HEK293 (cell line): ENCODE data around the gene IL11RA.
A peak's percentile ranks its signal among the peaks of the same experiment; 100 is the strongest.

Experiments
- ATF2 ChIP-seq: fragments of 450-650 bp; formaldehyde crosslinking; IDR thresholded peaks from 2 replicates; pipeline ENCODE4 v1.5.1; 2016; ENCODE audit warnings: missing biosample characterization, missing genetic modification characterization, low read depth
- GLI4 ChIP-seq: fragments of 450-650 bp; formaldehyde crosslinking; IDR thresholded peaks from 2 replicates; pipeline ENCODE4 v1.5.1; 2016; ENCODE audit warnings: missing biosample characterization, missing genetic modification characterization
- HOXA7 ChIP-seq: sonication (generic); formaldehyde crosslinking; IDR thresholded peaks from 2 replicates; pipeline ENCODE4 v1.8.1; 2022; ENCODE audit warnings: missing genetic modification reagents, borderline replicate concordance
- KLF10 ChIP-seq: fragments of 450-650 bp; IDR thresholded peaks from 2 replicates; pipeline ENCODE4 v1.5.1; 2018; ENCODE audit warnings: missing biosample characterization, mild to moderate bottlenecking, missing genetic modification characterization
- KLF7 ChIP-seq: fragments of 450-650 bp; formaldehyde crosslinking; IDR thresholded peaks from 2 replicates; pipeline ENCODE4 v1.5.1; 2016; ENCODE audit warnings: missing biosample characterization, missing genetic modification characterization, borderline replicate concordance
- KLF9 ChIP-seq: fragments of 450-650 bp; formaldehyde crosslinking; IDR thresholded peaks from 2 replicates; pipeline ENCODE4 v1.5.1; 2016; ENCODE audit warnings: missing biosample characterization, missing genetic modification characterization, low read depth
- SETDB1 ChIP-seq: IDR thresholded peaks from one replicate; pipeline ENCODE4 v1.6.1; 2017; ENCODE audit warnings: mild to moderate bottlenecking, low read length, moderate library complexity, mixed read lengths; ENCODE audit not compliant: insufficient read length
- SP2 ChIP-seq: fragments of 450-650 bp; formaldehyde crosslinking; IDR thresholded peaks from 2 replicates; pipeline ENCODE4 v1.5.1; 2016; ENCODE audit warnings: missing biosample characterization, missing genetic modification characterization
- ZBTB17 ChIP-seq: fragments of 450-650 bp; formaldehyde crosslinking; IDR thresholded peaks from 2 replicates; pipeline ENCODE4 v1.5.1; 2016; ENCODE audit warnings: missing biosample characterization, missing genetic modification characterization
- ZBTB7A ChIP-seq: fragments of 450-650 bp; formaldehyde crosslinking; IDR thresholded peaks from 2 replicates; pipeline ENCODE4 v1.5.1; 2016; ENCODE audit warnings: low read depth, missing biosample characterization, missing genetic modification characterization
- ZNF112 ChIP-seq: fragments of 450-650 bp; formaldehyde crosslinking; IDR thresholded peaks from 2 replicates; pipeline ENCODE4 v1.5.0; 2017; ENCODE audit warnings: missing biosample characterization, missing genetic modification characterization
- ZNF133 ChIP-seq: fragments of 450-650 bp; formaldehyde crosslinking; IDR thresholded peaks from 2 replicates; pipeline ENCODE4 v1.5.1; 2016; ENCODE audit warnings: missing biosample characterization, missing genetic modification characterization
- ZNF202 ChIP-seq: fragments of 450-650 bp; formaldehyde crosslinking; IDR thresholded peaks from 2 replicates; pipeline ENCODE4 v1.5.1; 2016; ENCODE audit warnings: missing biosample characterization, missing genetic modification characterization, borderline replicate concordance
- ZNF214 ChIP-seq: fragments of 450-650 bp; formaldehyde crosslinking; IDR thresholded peaks from 2 replicates; pipeline ENCODE4 v1.5.1; 2017; ENCODE audit warnings: missing biosample characterization, mild to moderate bottlenecking, missing genetic modification characterization, borderline replicate concordance
- ZNF248 ChIP-seq: fragments of 450-650 bp; formaldehyde crosslinking; IDR thresholded peaks from 2 replicates; pipeline ENCODE4 v1.5.1; 2017; ENCODE audit warnings: missing biosample characterization, missing genetic modification characterization
- ZNF292 ChIP-seq: fragments of 450-650 bp; formaldehyde crosslinking; IDR thresholded peaks from 2 replicates; pipeline ENCODE4 v1.5.1; 2016; ENCODE audit warnings: low read depth, missing biosample characterization, missing genetic modification characterization, borderline replicate concordance
- ZNF335 ChIP-seq: fragments of 450-650 bp; formaldehyde crosslinking; conservative IDR thresholded peaks from 2 replicates; pipeline ENCODE4 v1.5.1; 2016; ENCODE audit warnings: missing biosample characterization, missing genetic modification characterization
- ZNF362 ChIP-seq: fragments of 450-650 bp; formaldehyde crosslinking; IDR thresholded peaks from 2 replicates; pipeline ENCODE4 v1.5.1; 2016; ENCODE audit warnings: missing biosample characterization, missing genetic modification characterization
- ZNF416 ChIP-seq: fragments of 450-650 bp; formaldehyde crosslinking; IDR thresholded peaks from 2 replicates; pipeline ENCODE4 v1.5.1; 2016; ENCODE audit warnings: missing biosample characterization, missing genetic modification characterization
- ZNF558 ChIP-seq: fragments of 450-650 bp; formaldehyde crosslinking; IDR thresholded peaks from 2 replicates; pipeline ENCODE4 v1.5.1; 2016; ENCODE audit warnings: missing biosample characterization, missing genetic modification characterization
- ZNF561 ChIP-seq: fragments of 450-650 bp; IDR thresholded peaks from 2 replicates; pipeline ENCODE4 v1.5.1; 2018; ENCODE audit warnings: missing biosample characterization, missing genetic modification characterization, borderline replicate concordance
- ZNF600 ChIP-seq: fragments of 450-650 bp; formaldehyde crosslinking; IDR thresholded peaks from 2 replicates; pipeline ENCODE4 v1.5.1; 2016; ENCODE audit warnings: missing biosample characterization, missing genetic modification characterization
- ZNF660 ChIP-seq: fragments of 450-650 bp; IDR thresholded peaks from 2 replicates; pipeline ENCODE4 v1.5.1; 2018; ENCODE audit warnings: missing biosample characterization, mild to moderate bottlenecking, missing genetic modification characterization
- ZNF692 ChIP-seq: fragments of 450-650 bp; formaldehyde crosslinking; IDR thresholded peaks from 2 replicates; pipeline ENCODE4 v1.5.1; 2016; ENCODE audit warnings: missing biosample characterization, missing genetic modification characterization
- ZNF76 ChIP-seq: fragments of 450-650 bp; formaldehyde crosslinking; IDR thresholded peaks from 2 replicates; pipeline ENCODE4; 2016; ENCODE audit warnings: low read depth, missing biosample characterization, missing genetic modification characterization, borderline replicate concordance
- ZNF785 ChIP-seq: fragments of 450-650 bp; formaldehyde crosslinking; IDR thresholded peaks from 2 replicates; pipeline ENCODE4 v1.5.1; 2016; ENCODE audit warnings: missing biosample characterization, missing genetic modification characterization
- ZSCAN16 ChIP-seq: fragments of 450-650 bp; formaldehyde crosslinking; IDR thresholded peaks from 2 replicates; pipeline ENCODE4 v1.5.1; 2016; ENCODE audit warnings: missing biosample characterization, missing genetic modification characterization
- ZSCAN30 ChIP-seq: fragments of 450-650 bp; IDR thresholded peaks from 2 replicates; pipeline ENCODE4 v1.5.1; 2018; ENCODE audit warnings: missing biosample characterization, mild to moderate bottlenecking, missing genetic modification characterization, moderate library complexity
- TF ChIP-seq, protein P1 (sequence below): fragments of 450-650 bp; formaldehyde crosslinking; IDR thresholded peaks from 2 replicates; pipeline ENCODE4 v1.5.1; 2017; ENCODE audit warnings: missing biosample characterization, mild to moderate bottlenecking, missing genetic modification characterization, moderate library complexity
- TF ChIP-seq, protein P2 (sequence below): fragments of 450-650 bp; formaldehyde crosslinking; IDR thresholded peaks from 2 replicates; pipeline ENCODE4 v1.5.1; 2016; ENCODE audit warnings: missing biosample characterization, missing genetic modification characterization
- TF ChIP-seq, protein P3 (sequence below): fragments of 450-650 bp; formaldehyde crosslinking; IDR thresholded peaks from 2 replicates; pipeline ENCODE4 v1.5.1; 2016; ENCODE audit warnings: missing biosample characterization, missing genetic modification characterization

IL11RA gene

DNA sequence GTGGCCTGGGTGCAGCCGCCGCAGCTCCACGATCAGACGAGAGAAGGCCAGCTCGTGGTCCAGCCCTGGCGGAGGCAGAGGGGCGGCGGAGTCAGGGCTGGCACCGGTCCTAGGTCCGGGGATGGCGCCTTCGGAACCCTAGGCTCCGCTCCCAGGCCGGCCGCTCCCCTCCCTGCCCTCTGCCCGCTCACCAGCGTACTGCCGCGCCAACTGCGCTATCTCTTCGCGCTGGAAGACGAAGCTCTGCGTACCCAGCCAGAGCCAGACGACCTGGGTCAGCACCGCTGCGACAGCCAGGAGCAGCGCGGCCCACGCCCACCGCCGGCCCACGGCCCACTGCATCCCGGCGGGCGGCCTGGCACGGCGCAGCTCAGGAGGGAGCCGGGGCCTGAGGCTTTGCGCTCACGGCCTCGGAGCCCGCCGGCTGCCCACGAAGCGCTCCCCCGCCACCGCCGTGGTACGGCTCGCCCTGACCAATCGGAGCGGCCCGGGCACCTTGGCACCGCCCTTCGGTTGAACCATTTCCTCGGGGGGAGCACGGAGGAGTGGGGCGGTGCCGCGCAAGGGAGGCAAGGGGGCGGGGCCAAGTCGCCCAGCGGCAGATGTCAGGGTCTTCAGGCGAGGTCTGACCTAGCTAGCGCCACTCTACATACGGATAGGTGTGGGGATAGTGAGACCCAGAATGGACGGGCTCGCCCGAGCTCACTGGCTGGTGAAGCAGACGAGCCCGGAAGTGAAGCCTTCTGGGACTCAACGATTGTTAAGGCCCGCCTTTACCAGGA lies 14.4 kb upstream of the IL11RA start, which contains the start of gene SIGMAR1 (continued):
- peak; percentile 95 for TF ChIP-seq KLF9 (tag by site-specific recombination)
- no peak for TF ChIP-seq ZNF248 (tag by site-specific recombination)
- TF ChIP-seq GLI4 (tag by site-specific recombination) = no peak
- TF ChIP-seq KLF7 = peak; percentile 88
- TF ChIP-seq ZNF558 (tag by site-specific recombination) = no peak
- TF ChIP-seq SP2 = peak; percentile 89
- TF ChIP-seq ZNF561 = peak; percentile 51; the same call in 1 of the 2 replicates
- TF ChIP-seq HOXA7 = no peak
- TF ChIP-seq, protein P1, sequence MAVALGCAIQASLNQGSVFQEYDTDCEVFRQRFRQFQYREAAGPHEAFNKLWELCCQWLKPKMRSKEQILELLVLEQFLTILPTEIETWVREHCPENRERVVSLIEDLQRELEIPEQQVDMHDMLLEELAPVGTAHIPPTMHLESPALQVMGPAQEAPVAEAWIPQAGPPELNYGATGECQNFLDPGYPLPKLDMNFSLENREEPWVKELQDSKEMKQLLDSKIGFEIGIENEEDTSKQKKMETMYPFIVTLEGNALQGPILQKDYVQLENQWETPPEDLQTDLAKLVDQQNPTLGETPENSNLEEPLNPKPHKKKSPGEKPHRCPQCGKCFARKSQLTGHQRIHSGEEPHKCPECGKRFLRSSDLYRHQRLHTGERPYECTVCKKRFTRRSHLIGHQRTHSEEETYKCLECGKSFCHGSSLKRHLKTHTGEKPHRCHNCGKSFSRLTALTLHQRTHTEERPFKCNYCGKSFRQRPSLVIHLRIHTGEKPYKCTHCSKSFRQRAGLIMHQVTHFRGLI = no peak
- no peak for TF ChIP-seq SETDB1
- TF ChIP-seq ZBTB7A (tag by site-specific recombination) = 0 out of 2 replicates have a peak, but pooled peaks have one; percentile 61
- TF ChIP-seq ZNF76 (tag by site-specific recombination) = peak; percentile 62; the same call in 1 of the 2 replicates
- peak; percentile 85 for TF ChIP-seq ZSCAN30 (tag by site-specific recombination)
- TF ChIP-seq ZNF362 (tag by site-specific recombination) = no peak
- TF ChIP-seq ZNF335 = peak; percentile 82
- TF ChIP-seq ZNF600 (tag by site-specific recombination) = peak; percentile 40; the same call in 1 of the 2 replicates
- TF ChIP-seq ATF2 = no peak
- no peak for TF ChIP-seq ZSCAN16
- TF ChIP-seq, protein P2, sequence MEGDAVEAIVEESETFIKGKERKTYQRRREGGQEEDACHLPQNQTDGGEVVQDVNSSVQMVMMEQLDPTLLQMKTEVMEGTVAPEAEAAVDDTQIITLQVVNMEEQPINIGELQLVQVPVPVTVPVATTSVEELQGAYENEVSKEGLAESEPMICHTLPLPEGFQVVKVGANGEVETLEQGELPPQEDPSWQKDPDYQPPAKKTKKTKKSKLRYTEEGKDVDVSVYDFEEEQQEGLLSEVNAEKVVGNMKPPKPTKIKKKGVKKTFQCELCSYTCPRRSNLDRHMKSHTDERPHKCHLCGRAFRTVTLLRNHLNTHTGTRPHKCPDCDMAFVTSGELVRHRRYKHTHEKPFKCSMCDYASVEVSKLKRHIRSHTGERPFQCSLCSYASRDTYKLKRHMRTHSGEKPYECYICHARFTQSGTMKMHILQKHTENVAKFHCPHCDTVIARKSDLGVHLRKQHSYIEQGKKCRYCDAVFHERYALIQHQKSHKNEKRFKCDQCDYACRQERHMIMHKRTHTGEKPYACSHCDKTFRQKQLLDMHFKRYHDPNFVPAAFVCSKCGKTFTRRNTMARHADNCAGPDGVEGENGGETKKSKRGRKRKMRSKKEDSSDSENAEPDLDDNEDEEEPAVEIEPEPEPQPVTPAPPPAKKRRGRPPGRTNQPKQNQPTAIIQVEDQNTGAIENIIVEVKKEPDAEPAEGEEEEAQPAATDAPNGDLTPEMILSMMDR = peak; percentile 20; the same call in 1 of the 2 replicates
- no peak for TF ChIP-seq ZNF416 (tag by site-specific recombination)
- TF ChIP-seq ZNF133 (tag by site-specific recombination) = no peak
- TF ChIP-seq ZNF292 (tag by site-specific recombination) = no peak
- no peak for TF ChIP-seq ZBTB17 (tag by site-specific recombination)
- TF ChIP-seq ZNF202 (tag by site-specific recombination) = no peak
- TF ChIP-seq ZNF112 = no peak
- TF ChIP-seq, protein P3, sequence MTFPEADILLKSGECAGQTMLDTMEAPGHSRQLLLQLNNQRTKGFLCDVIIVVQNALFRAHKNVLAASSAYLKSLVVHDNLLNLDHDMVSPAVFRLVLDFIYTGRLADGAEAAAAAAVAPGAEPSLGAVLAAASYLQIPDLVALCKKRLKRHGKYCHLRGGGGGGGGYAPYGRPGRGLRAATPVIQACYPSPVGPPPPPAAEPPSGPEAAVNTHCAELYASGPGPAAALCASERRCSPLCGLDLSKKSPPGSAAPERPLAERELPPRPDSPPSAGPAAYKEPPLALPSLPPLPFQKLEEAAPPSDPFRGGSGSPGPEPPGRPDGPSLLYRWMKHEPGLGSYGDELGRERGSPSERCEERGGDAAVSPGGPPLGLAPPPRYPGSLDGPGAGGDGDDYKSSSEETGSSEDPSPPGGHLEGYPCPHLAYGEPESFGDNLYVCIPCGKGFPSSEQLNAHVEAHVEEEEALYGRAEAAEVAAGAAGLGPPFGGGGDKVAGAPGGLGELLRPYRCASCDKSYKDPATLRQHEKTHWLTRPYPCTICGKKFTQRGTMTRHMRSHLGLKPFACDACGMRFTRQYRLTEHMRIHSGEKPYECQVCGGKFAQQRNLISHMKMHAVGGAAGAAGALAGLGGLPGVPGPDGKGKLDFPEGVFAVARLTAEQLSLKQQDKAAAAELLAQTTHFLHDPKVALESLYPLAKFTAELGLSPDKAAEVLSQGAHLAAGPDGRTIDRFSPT (tag by site-specific recombination) = peak; percentile 88
- peak; percentile 63; the same call in 1 of the 2 replicates for TF ChIP-seq ZNF692 (tag by site-specific recombination)
- TF ChIP-seq ZNF660 (tag by site-specific recombination) = peak; percentile 74
- TF ChIP-seq ZNF214 (tag by site-specific recombination) = no peak
- 0 out of 2 replicates have a peak, but pooled peaks have one; percentile 21 for TF ChIP-seq ZNF785 (tag by site-specific recombination)
- TF ChIP-seq KLF10 (tag by site-specific recombination) = peak; percentile 76
